Measurements from ENCODE around the gene SLC13A5.
A peak's percentile ranks its signal among the peaks of the same experiment; 100 is the strongest.

The SLC13A5 gene

DNA sequence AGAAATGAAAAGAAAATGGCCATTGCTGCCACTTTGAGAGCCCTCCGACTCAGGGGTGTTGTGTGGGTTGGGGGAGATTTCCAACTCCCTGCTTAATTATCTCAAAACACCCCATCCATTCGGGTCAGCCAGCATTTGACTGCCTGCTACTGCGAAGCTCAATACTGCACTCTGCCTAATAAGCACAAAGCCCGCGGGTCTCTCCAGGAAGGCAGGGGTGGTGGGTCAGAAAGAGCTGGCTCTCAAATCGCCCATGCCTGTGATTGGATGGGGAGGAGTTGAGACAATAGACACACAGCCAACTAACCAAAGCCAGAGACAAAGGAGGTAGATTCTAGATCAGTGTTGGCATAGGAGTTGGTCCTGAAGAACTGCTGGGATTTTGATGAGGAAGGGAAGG is 40.4 kb upstream of the SLC13A5 start:
- TF ChIP-seq, protein P1, sequence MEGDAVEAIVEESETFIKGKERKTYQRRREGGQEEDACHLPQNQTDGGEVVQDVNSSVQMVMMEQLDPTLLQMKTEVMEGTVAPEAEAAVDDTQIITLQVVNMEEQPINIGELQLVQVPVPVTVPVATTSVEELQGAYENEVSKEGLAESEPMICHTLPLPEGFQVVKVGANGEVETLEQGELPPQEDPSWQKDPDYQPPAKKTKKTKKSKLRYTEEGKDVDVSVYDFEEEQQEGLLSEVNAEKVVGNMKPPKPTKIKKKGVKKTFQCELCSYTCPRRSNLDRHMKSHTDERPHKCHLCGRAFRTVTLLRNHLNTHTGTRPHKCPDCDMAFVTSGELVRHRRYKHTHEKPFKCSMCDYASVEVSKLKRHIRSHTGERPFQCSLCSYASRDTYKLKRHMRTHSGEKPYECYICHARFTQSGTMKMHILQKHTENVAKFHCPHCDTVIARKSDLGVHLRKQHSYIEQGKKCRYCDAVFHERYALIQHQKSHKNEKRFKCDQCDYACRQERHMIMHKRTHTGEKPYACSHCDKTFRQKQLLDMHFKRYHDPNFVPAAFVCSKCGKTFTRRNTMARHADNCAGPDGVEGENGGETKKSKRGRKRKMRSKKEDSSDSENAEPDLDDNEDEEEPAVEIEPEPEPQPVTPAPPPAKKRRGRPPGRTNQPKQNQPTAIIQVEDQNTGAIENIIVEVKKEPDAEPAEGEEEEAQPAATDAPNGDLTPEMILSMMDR (conservative IDR thresholded peaks at IDR 0.05; ENCODE audit: low read length), result no peak
- TF ChIP-seq EZH2phosphoT487 (IDR thresholded peaks at IDR 0.05; ENCODE audit: borderline replicate concordance), result no peak
- no peaks in the 10 kb centered on the region for H3K36me3 ChIP-seq (ENCODE audit: insufficient read depth, low read length)
- H3K9ac ChIP-seq (ENCODE audit: low read depth, low read length, poor library complexity, severe bottlenecking), result no peak overlapping the region
- H2AFZ ChIP-seq (ENCODE audit: low read length), result no peak overlapping the region
- H3K27me3 ChIP-seq (ENCODE audit: insufficient read depth, low read length, poor library complexity, severe bottlenecking), result no peaks in the 10 kb centered on the region
- H3K4me2 ChIP-seq (ENCODE audit: low read depth, low read length, poor library complexity, severe bottlenecking), result no peak overlapping the region
- H3K4me3 ChIP-seq (ENCODE audit: low read length, poor library complexity, severe bottlenecking), result no peak overlapping the region
- no peaks in the 10 kb centered on the region for H4K20me1 ChIP-seq (ENCODE audit: insufficient read depth, low read length, poor library complexity, severe bottlenecking)
- no peaks in the 10 kb centered on the region for H3K9me2 ChIP-seq (replicated peaks; ENCODE audit: low read depth, low read length)
- H3K79me2 ChIP-seq (ENCODE audit: insufficient read depth, low read length), result no peaks in the 10 kb centered on the region
- no peaks in the 10 kb centered on the region for H3F3A ChIP-seq (ENCODE audit: low read depth)
- H3K9me3 ChIP-seq (ENCODE audit: insufficient read depth, low read depth, low read length), result no peaks in the 10 kb centered on the region
- H3K4me1 ChIP-seq (ENCODE audit: insufficient read depth, low read length, poor library complexity, severe bottlenecking), result no peaks in the 10 kb centered on the region

GRCh38 chr17:6753006-6753445 is 39.9 kb upstream of the SLC13A5 start:
- H3F3A ChIP-seq (ENCODE audit: low read depth), result no peaks in the 10 kb centered on the region
- H3K4me1 ChIP-seq (ENCODE audit: insufficient read depth, low read length, poor library complexity, severe bottlenecking), result no peaks in the 10 kb centered on the region
- H3K79me2 ChIP-seq (ENCODE audit: insufficient read depth, low read length), result no peaks in the 10 kb centered on the region
- H3K36me3 ChIP-seq (ENCODE audit: insufficient read depth, low read length), result no peaks in the 10 kb centered on the region
- no peak overlapping the region for H3K9ac ChIP-seq (ENCODE audit: low read depth, low read length, poor library complexity, severe bottlenecking)
- H3K4me3 ChIP-seq (ENCODE audit: low read length, poor library complexity, severe bottlenecking), result no peak overlapping the region
- no peaks in the 10 kb centered on the region for H3K27me3 ChIP-seq (ENCODE audit: insufficient read depth, low read length, poor library complexity, severe bottlenecking)
- no peaks in the 10 kb centered on the region for H3K9me3 ChIP-seq (ENCODE audit: insufficient read depth, low read depth, low read length)
- no peak overlapping the region for H3K4me2 ChIP-seq (ENCODE audit: low read depth, low read length, poor library complexity, severe bottlenecking)
- no peak for TF ChIP-seq EZH2phosphoT487 (IDR thresholded peaks at IDR 0.05; ENCODE audit: borderline replicate concordance)
- TF ChIP-seq, protein P1 (conservative IDR thresholded peaks at IDR 0.05; ENCODE audit: low read length), result no peak
- no peak overlapping the region for H2AFZ ChIP-seq (ENCODE audit: low read length)
- no peaks in the 10 kb centered on the region for H4K20me1 ChIP-seq (ENCODE audit: insufficient read depth, low read length, poor library complexity, severe bottlenecking)
- no peaks in the 10 kb centered on the region for H3K9me2 ChIP-seq (replicated peaks; ENCODE audit: low read depth, low read length)

DNA sequence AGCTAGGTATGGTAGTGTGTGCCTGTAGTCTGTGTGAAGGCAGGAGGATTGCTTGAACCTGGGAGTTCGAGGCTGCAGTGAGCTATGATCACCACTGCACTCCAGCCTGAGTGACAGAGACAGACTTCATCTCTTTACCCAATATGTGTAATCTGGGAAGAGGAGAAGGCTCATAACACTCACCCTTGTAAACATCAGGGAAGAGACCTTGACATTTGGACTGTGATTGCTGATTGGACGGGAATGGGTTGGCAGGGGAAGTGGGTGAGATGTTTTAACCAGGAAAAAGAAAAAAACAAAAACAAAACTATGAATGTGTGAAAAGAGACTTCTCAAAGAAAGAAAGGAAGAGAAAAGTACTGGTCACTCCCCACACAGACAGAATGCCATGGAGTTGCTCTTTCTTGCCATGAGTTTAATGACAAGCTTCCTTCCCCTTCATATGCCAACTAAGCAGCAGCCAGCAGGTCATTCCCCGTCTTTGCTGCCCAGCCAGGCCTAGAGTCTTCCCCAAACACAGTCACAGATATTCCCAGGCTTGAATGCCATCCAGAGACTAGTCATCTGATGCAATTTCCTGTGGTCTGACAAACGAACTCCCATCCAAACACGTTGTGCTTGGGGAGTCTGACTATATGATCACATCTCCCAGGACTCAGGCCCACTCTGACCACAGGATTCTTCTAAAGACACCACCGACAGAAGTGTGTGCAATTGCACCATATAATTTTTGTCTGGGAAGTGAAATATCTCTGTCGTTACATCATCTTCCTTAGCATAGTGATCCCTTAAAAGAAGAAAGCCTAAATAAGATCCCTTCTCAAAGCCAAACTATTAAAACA is 39.1 kb upstream of the SLC13A5 start:
- Histone ChIP-seq H4K20me1 (ENCODE audit: insufficient read depth, low read length, poor library complexity, severe bottlenecking) (no peaks in the 10 kb centered on the region), H3K4me1 (ENCODE audit: insufficient read depth, low read length, poor library complexity, severe bottlenecking) (no peaks in the 10 kb centered on the region), H3K9me3 (ENCODE audit: insufficient read depth, low read depth, low read length) (no peaks in the 10 kb centered on the region), H2AFZ (ENCODE audit: low read length) (peak overlapping the region; percentile 25), H3K4me2 (ENCODE audit: low read depth, low read length, poor library complexity, severe bottlenecking) (no peak overlapping the region), H3K36me3 (ENCODE audit: insufficient read depth, low read length) (no peaks in the 10 kb centered on the region), H3K4me3 (ENCODE audit: low read length, poor library complexity, severe bottlenecking) (no peak overlapping the region), H3K27me3 (ENCODE audit: insufficient read depth, low read length, poor library complexity, severe bottlenecking) (no peaks in the 10 kb centered on the region), H3K9ac (ENCODE audit: low read depth, low read length, poor library complexity, severe bottlenecking) (no peak overlapping the region), H3F3A (ENCODE audit: low read depth) (no peaks in the 10 kb centered on the region), H3K9me2 (replicated peaks; ENCODE audit: low read depth, low read length) (no peaks in the 10 kb centered on the region), H3K79me2 (ENCODE audit: insufficient read depth, low read length) (no peaks in the 10 kb centered on the region)
- no peak for TF ChIP-seq EZH2phosphoT487 (IDR thresholded peaks at IDR 0.05; ENCODE audit: borderline replicate concordance)
- TF ChIP-seq, protein P1 (conservative IDR thresholded peaks at IDR 0.05; ENCODE audit: low read length), result no peak
